Lower leg skin (tissue), 3 donors: ENCODE measurements around the gene TMCO1.

Experiments used
- POLR2A ChIP-seq, 2 donors: fragments of 450-650 bp; IDR thresholded peaks; one replicate each; pipeline ENCODE4 v1.6.1; 2016 to 2017; ENCODE audit warnings: antibody characterized with exemption in 2 of 2, mild to moderate bottlenecking in 1 of 2, moderate library complexity in 1 of 2
- TF ChIP-seq, protein P1 (sequence below), 3 donors: fragments of 450-650 bp; IDR thresholded peaks; one replicate each; pipeline ENCODE4 v1.5.1; 2016; ENCODE audit warnings: antibody characterized with exemption in 3 of 3, mild to moderate bottlenecking in 3 of 3, moderate library complexity in 2 of 3

DNA sequence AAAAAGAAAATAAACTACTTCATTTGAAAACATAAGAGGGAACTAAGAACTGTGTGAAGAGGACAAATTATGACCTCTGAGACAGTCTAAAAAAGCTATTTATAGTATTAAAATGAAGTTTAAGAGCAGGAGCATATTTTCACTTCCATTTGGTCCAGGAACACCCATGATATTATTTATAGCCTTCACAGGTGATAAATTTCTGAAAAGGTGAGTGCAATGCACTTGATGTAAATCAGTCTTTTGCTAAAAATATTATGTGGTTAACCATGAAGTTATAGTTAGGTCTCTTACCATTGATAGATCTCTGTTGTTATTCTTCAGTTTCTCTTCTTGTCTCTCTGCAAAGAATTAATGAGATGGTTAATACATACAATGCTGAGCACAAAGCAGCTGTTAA is 14.7 kb downstream of the TMCO1 start:
- TF ChIP-seq, protein P1, sequence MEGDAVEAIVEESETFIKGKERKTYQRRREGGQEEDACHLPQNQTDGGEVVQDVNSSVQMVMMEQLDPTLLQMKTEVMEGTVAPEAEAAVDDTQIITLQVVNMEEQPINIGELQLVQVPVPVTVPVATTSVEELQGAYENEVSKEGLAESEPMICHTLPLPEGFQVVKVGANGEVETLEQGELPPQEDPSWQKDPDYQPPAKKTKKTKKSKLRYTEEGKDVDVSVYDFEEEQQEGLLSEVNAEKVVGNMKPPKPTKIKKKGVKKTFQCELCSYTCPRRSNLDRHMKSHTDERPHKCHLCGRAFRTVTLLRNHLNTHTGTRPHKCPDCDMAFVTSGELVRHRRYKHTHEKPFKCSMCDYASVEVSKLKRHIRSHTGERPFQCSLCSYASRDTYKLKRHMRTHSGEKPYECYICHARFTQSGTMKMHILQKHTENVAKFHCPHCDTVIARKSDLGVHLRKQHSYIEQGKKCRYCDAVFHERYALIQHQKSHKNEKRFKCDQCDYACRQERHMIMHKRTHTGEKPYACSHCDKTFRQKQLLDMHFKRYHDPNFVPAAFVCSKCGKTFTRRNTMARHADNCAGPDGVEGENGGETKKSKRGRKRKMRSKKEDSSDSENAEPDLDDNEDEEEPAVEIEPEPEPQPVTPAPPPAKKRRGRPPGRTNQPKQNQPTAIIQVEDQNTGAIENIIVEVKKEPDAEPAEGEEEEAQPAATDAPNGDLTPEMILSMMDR (IDR thresholded peaks at IDR 0.05): no peak
- no peak for TF ChIP-seq POLR2A (IDR thresholded peaks at IDR 0.05)
